BJ (cell line): ENCODE measurements around the gene PEF1. TPM values are rescaled to one million over a fixed set of nuclear protein-coding genes. Genes with fewer than 3 reads are reported as not detected.

Source experiments
- CTCF ChIA-PET: fragments of 350-600 bp; formaldehyde crosslinking; extraction: SDS; loops from one replicate; lab custom pipeline; 2021; ENCODE audit warnings: antibody characterized with exemption, inconsistent platforms; lab: Yijun Ruan, JAX
- POLR2A ChIA-PET: fragments of 300-600 bp; sonication (Branson Sonifier 250); formaldehyde crosslinking; extraction: SDS; loops from one replicate; lab custom pipeline; 2021; ENCODE audit warnings: antibody characterized with exemption; lab: Charles Lee
- DNase-seq: peaks from one replicate; pipeline ENCODE4 v3.0.0-alpha.2; 2011; ENCODE audit warnings: low read depth
- H3K27me3 ChIP-seq: 2 replicates; pipeline ENCODE4 v1.6.0; 2011; ENCODE audit warnings: low read length; ENCODE audit not compliant: control insufficient read depth, insufficient read depth
- H3K36me3 ChIP-seq: 2 replicates; pipeline ENCODE4 v1.5.1; 2011; ENCODE audit warnings: low read length; ENCODE audit not compliant: control insufficient read depth, insufficient read depth
- H3K4me3 ChIP-seq: 2 replicates; pipeline ENCODE4 v1.5.1; 2011; ENCODE audit warnings: low read depth, mild to moderate bottlenecking, control low read depth, low read length
- polyA plus RNA-seq: library from polyadenylated mRNA; depleted of rRNA; stranded (reverse); fragments of >200 nt; gene quantifications from 2 replicates; pipeline ENCODE4 v1.2.3, GENCODE V29; 2011
- TF ChIP-seq, protein P1 (sequence below): IDR thresholded peaks from 2 replicates; pipeline ENCODE4 v1.5.1; 2011; ENCODE audit warnings: low read depth, mild to moderate bottlenecking, control low read depth, inconsistent platforms, low read length, moderate library complexity; ENCODE audit not compliant: insufficient read depth

PEF1 gene
- polyA plus RNA-seq, 1 experiment: 145 TPM

DNA sequence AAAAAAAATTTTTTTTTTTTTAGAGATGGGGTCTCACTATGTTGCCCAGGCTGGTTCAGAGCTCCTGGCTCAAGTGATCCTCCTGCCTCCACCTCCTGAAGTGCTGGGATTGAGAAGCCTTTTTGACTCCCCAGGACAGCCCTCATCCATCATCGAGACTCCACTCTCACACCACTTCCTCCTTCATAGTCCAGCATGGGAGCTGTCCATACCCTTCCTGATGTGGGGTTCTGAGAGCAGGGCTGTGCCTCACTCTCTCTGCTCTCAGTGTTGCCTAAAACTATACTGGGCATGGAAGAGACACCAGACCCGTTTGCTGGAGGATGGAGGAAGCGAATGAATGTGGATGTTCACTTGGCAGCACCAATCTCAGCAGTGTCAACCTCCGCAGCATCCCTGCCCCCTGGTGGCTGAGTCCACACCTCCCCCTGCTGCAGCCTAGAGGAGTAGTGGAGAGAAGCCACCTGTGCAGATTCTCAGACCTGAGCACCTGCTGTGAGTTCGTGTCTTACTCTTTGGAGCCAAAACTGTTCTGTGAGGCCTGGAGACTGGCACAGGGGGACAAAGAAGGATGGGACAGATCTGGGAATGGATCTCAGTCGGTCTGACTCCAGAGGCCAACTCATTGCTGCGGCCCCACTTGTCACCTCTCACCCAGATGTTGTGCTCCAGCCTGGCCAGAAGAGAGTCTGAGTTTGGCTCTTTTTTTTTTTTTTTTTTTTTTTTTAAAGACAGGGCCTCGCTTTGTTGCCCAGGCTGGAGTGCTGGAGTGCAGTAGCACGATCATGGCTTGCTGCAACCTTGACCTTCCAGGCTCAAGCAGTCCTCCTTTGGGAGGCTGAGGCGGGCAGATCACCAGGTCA is 50.7 kb downstream of the PEF1 start:
- H3K27me3 ChIP-seq: no peaks in the 10 kb centered on the region
- no peaks in the 10 kb centered on the region for H3K36me3 ChIP-seq
- ChIA-PET POLR2A (no interaction called here), CTCF (interaction anchor here (0.6 to 19.4 kb wide), 17 partner anchors 9 to 432 kb away, joined by 3 to 366 read pairs (median 3); partner anchors contain the start of gene TINAGL1)
- DNase-seq: no peak
- H3K4me3 ChIP-seq: no peak overlapping the region
- TF ChIP-seq, protein P1, sequence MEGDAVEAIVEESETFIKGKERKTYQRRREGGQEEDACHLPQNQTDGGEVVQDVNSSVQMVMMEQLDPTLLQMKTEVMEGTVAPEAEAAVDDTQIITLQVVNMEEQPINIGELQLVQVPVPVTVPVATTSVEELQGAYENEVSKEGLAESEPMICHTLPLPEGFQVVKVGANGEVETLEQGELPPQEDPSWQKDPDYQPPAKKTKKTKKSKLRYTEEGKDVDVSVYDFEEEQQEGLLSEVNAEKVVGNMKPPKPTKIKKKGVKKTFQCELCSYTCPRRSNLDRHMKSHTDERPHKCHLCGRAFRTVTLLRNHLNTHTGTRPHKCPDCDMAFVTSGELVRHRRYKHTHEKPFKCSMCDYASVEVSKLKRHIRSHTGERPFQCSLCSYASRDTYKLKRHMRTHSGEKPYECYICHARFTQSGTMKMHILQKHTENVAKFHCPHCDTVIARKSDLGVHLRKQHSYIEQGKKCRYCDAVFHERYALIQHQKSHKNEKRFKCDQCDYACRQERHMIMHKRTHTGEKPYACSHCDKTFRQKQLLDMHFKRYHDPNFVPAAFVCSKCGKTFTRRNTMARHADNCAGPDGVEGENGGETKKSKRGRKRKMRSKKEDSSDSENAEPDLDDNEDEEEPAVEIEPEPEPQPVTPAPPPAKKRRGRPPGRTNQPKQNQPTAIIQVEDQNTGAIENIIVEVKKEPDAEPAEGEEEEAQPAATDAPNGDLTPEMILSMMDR: peak; percentile 95

DNA sequence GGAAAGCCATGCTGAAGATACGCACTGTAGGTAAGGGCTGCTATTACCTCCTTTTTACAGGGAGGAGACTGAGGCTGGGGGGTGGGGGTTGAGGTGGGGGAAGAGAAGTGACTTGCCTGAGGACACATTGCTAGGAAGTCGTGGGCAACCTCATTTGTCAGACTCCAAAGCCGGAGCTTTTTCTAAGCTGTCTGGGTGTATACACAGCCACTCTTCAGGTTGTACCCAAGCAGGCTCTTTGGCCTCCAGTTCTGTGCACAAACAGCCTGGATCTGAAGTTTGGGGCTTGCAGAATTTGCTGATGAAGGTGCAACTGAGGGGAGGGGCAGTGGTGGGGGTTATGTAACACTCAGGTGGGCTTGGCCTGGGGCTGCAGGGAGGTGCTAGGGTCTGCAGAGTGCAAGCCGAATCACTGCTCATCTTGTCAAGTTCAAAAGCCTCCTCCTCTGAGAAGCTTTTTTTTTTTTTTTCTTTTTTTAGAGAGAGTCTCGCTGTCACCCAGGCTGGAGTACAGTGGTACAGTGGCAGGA is 51.5 kb downstream of the PEF1 start:
- Histone ChIP-seq H3K4me3 (no peak overlapping the region), H3K36me3 (no peaks in the 10 kb centered on the region), H3K27me3 (no peaks in the 10 kb centered on the region)
- POLR2A ChIA-PET: no interaction called here
- TF ChIP-seq, protein P1: no peak
- DNase-seq: no peak
- CTCF ChIA-PET: interaction anchor here (0.6 to 19.4 kb wide), 15 partner anchors 8 to 515 kb away, joined by 3 to 366 read pairs (median 3); partner anchors contain the start of gene TINAGL1

DNA sequence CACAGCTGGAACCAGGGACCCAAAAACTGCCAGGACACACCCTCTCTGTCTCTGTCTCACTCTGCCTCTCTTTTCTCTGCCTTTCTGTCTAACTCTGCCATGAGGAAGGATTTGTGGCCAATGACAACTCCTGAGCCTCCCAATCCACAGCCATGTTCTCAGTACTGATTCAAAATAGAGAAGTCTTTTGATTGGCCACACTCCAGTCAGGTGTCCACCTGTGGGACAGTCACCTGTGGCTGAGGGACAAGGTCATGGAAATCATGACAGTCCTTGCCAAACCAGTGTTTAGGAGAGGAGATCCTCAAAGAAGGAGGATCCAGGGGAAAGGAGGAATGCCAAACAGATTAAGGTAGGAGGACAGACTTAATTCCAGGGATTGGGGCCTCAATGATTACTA is 52.5 kb downstream of the PEF1 start:
- no peak overlapping the region for H3K4me3 ChIP-seq
- POLR2A ChIA-PET: no interaction called here

DNA sequence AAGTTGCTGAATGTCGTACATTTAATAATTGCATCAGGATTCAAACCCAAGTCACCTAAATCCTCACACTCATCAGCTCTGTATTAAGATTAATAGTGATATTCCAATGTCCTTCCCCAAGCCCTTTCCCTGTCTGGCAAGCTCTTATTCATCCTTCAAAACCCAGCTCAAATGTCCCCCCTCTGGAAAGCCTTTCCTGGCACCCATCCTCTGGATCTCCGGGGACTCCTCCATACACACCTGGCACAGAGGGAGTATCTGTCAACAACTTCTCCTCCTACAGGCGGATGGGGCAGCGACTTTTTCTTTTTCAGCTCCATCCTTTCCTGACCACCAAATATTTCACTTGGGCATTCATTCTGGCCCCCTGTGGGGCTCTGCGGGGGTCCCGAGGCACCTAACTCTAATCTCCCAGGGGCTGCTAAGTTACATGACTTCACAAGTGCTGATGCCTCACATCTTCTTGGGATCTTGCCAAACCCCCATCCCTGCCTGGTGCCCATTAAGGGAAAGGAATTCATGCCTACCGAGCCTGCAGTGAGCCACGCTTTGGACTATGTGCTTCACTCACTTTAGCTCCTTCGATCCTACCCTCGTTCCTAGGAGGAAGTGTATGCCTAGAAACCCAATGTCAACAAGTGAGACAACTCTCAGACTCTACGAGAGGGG is 53.1 kb downstream of the PEF1 start:
- Histone ChIP-seq H3K4me3 (no peak overlapping the region), H3K27me3 (no peaks in the 10 kb centered on the region), H3K36me3 (peaks cover 2% of the 10 kb centered on the region; the same call in 1 of the 2 replicates)
- TF ChIP-seq, protein P1: no peak
- ChIA-PET POLR2A (interaction anchor here (0.5 kb wide), 1 partner anchor 590 kb away, joined by 11 read pairs; no protein-coding TSS in a partner anchor), CTCF (interaction anchor here (1.1 to 19.4 kb wide), 8 partner anchors 10 to 198 kb away, joined by 3 to 366 read pairs (median 4); partner anchors contain the start of genes HCRTR1 and TINAGL1)
- no peak for DNase-seq

More for the DNA sequence above, 52.5 kb downstream of the PEF1 start:
- H3K36me3 ChIP-seq: peaks cover 2% of the 10 kb centered on the region; the same call in 1 of the 2 replicates
- TF ChIP-seq, protein P1: no peak
- no peak for DNase-seq
- no peaks in the 10 kb centered on the region for H3K27me3 ChIP-seq
- CTCF ChIA-PET: interaction anchor here (1.1 to 19.4 kb wide), 8 partner anchors 11 to 197 kb away, joined by 3 to 366 read pairs (median 6); partner anchors contain the start of genes HCRTR1 and TINAGL1
